Mesenchymal stem cell (in vitro differentiated cells and primary cell): ENCODE data around the gene DSCAML1.
A peak's percentile ranks its signal among the peaks of the same experiment; 100 is the strongest.

Source experiments
- DNase-seq: peaks from one replicate; pipeline ENCODE4 v3.0.0-alpha.2; 2013
- H2AFZ ChIP-seq: one replicate; pipeline ENCODE4 v1.6.1; 2013; ENCODE audit warnings: low read depth, mild to moderate bottlenecking, control low read depth, inconsistent platforms, low read length, moderate library complexity
- H2AK5ac ChIP-seq: 2 replicates; pipeline ENCODE4 v1.6.1; 2013; ENCODE audit warnings: low read length, moderate library complexity, mild to moderate bottlenecking, inconsistent platforms; ENCODE audit not compliant: severe bottlenecking
- H2BK120ac ChIP-seq: one replicate; pipeline ENCODE4 v1.6.1; 2013; ENCODE audit warnings: low read depth, mild to moderate bottlenecking, inconsistent platforms, low read length, moderate library complexity
- H2BK12ac ChIP-seq, 2 experiments: one replicate each; pipeline ENCODE4 v1.6.1; 2013; ENCODE audit warnings: inconsistent platforms in 2 of 2, low read length in 2 of 2, mild to moderate bottlenecking in 2 of 2, moderate library complexity in 2 of 2, control low read depth in 1 of 2
- H2BK15ac ChIP-seq: one replicate; pipeline ENCODE4 v1.6.1; 2013; ENCODE audit warnings: mild to moderate bottlenecking, low read depth, inconsistent platforms; ENCODE audit not compliant: poor library complexity, severe bottlenecking
- H2BK5ac ChIP-seq: 2 replicates; pipeline ENCODE4 v1.6.1; 2013; ENCODE audit warnings: low read depth, mild to moderate bottlenecking, low read length, control low read depth, inconsistent platforms; ENCODE audit not compliant: poor library complexity, severe bottlenecking
- H3K14ac ChIP-seq, 2 experiments: one replicate each; pipeline ENCODE4 v1.6.1; 2013; ENCODE audit warnings: inconsistent platforms in 2 of 2, low read length in 2 of 2, control low read depth in 1 of 2, mild to moderate bottlenecking in 1 of 2, moderate library complexity in 1 of 2
- H3K18ac ChIP-seq, 2 experiments: one replicate each; pipeline ENCODE4 v1.6.1; 2013; ENCODE audit warnings: inconsistent platforms in 2 of 2, low read length in 2 of 2, control low read depth in 1 of 2, low read depth in 1 of 2, mild to moderate bottlenecking in 1 of 2
- H3K23ac ChIP-seq, 2 experiments: one replicate each; pipeline ENCODE4 v1.6.1; 2013; ENCODE audit warnings: inconsistent platforms in 2 of 2, low read length in 2 of 2, mild to moderate bottlenecking in 2 of 2, moderate library complexity in 2 of 2, control low read depth in 1 of 2
- H3K27ac ChIP-seq: 2 replicates; pipeline ENCODE4 v1.5.1; 2013; ENCODE audit warnings: mild to moderate bottlenecking, moderate library complexity, low read length, control low read depth, inconsistent platforms; ENCODE audit not compliant: poor library complexity, severe bottlenecking
- H3K27me3 ChIP-seq, 2 experiments: 2 replicates each; pipeline versions ENCODE4 v1.6.1 to v1.7.0; 2013; ENCODE audit warnings: low read length in 2 of 2, mild to moderate bottlenecking in 2 of 2, moderate library complexity in 2 of 2, control low read depth in 1 of 2, inconsistent platforms in 1 of 2; ENCODE audit not compliant: control insufficient read depth in 1 of 2, insufficient read depth in 1 of 2
- H3K36me3 ChIP-seq, 2 experiments: 2 replicates each; pipeline versions ENCODE4 v1.6.1 to v1.7.0; 2013; ENCODE audit warnings: low read length in 2 of 2, control low read depth in 1 of 2, inconsistent platforms in 1 of 2, low read depth in 1 of 2, mild to moderate bottlenecking in 1 of 2; ENCODE audit not compliant: insufficient read depth in 2 of 2, control insufficient read depth in 1 of 2
- H3K4ac ChIP-seq, 2 experiments: one replicate each; pipeline ENCODE4 v1.6.1; 2013; ENCODE audit warnings: inconsistent platforms in 2 of 2, low read length in 2 of 2, mild to moderate bottlenecking in 2 of 2, moderate library complexity in 2 of 2, control low read depth in 1 of 2, low read depth in 1 of 2
- H3K4me1 ChIP-seq: 2 replicates; pipeline ENCODE4 v1.6.1; 2013; ENCODE audit warnings: low read depth, low read length, control low read depth; ENCODE audit not compliant: control insufficient read depth, insufficient read depth
- H3K4me2 ChIP-seq: 2 replicates; pipeline ENCODE4 v1.6.1; 2013; ENCODE audit warnings: low read length, mild to moderate bottlenecking, inconsistent platforms; ENCODE audit not compliant: poor library complexity, severe bottlenecking
- H3K4me3 ChIP-seq, 2 experiments: 2 replicates each; pipeline versions ENCODE4 v1.5.1 to v1.7.0; 2013; ENCODE audit warnings: low read length in 2 of 2, mild to moderate bottlenecking in 2 of 2, control low read depth in 1 of 2, low read depth in 1 of 2; ENCODE audit not compliant: insufficient read depth in 1 of 2
- H3K79me1 ChIP-seq: replicated peaks from 2 replicates; pipeline ENCODE4 v1.6.1; 2013; ENCODE audit warnings: mild to moderate bottlenecking, control low read depth, low read length, inconsistent platforms; ENCODE audit not compliant: poor library complexity, severe bottlenecking
- H3K9ac ChIP-seq: 2 replicates; pipeline ENCODE4 v1.7.0; 2013; ENCODE audit warnings: mild to moderate bottlenecking, low read length, moderate library complexity
- H3K9me3 ChIP-seq: 2 replicates; pipeline ENCODE4 v1.7.0; 2013; ENCODE audit warnings: mild to moderate bottlenecking, low read length; ENCODE audit not compliant: control insufficient read depth
- H4K8ac ChIP-seq: one replicate; pipeline ENCODE4 v1.6.1; 2013; ENCODE audit warnings: inconsistent platforms, mild to moderate bottlenecking, low read length, moderate library complexity
- H4K91ac ChIP-seq: one replicate; pipeline ENCODE4 v1.6.1; 2013; ENCODE audit warnings: mild to moderate bottlenecking, low read length, inconsistent platforms
- WGBS: methylation state at CpG from one replicate; pipeline ENCODE4 v1.1.7; 2013; ENCODE audit warnings: mixed read lengths; 5-methylcytosine and 5-hydroxymethylcytosine counted together

The DSCAML1 gene

GRCh38 chr11:117744471-117745150 lies 52.4 kb downstream of the DSCAML1 start:
- H4K8ac ChIP-seq = no peak overlapping the region
- peaks cover 25 to 52% of the 10 kb centered on the region in 2 experiments for H3K27me3 ChIP-seq
- DNase-seq = no peak
- H3K14ac ChIP-seq = no peak overlapping the region
- H2BK120ac ChIP-seq = no peak overlapping the region
- no peak overlapping the region for H3K4ac ChIP-seq
- H2AFZ ChIP-seq = no peak overlapping the region
- H2BK12ac ChIP-seq = no peak overlapping the region
- H4K91ac ChIP-seq = no peak overlapping the region
- 74% methylated on average over 11 of the region's 11 CpGs for WGBS
- no peak overlapping the region for H3K4me3 ChIP-seq
- no peak overlapping the region for H3K18ac ChIP-seq
- H2BK5ac ChIP-seq = no peak overlapping the region
- H3K4me2 ChIP-seq = no peak overlapping the region
- no peak overlapping the region for H3K27ac ChIP-seq
- no peak overlapping the region for H3K23ac ChIP-seq
- H2AK5ac ChIP-seq = no peak overlapping the region
- no peak overlapping the region for H2BK15ac ChIP-seq
- no peaks in the 10 kb centered on the region for H3K79me1 ChIP-seq
- H3K4me1 ChIP-seq = peaks cover 5% of the 10 kb centered on the region
- no peak overlapping the region for H3K9ac ChIP-seq
- H3K36me3 ChIP-seq = peaks cover 0 to 23% of the 10 kb centered on the region in 2 experiments
- H3K9me3 ChIP-seq = peaks cover 12% of the 10 kb centered on the region

GRCh38 chr11:117743121-117743815 lies 53.7 kb downstream of the DSCAML1 start:
- H4K8ac ChIP-seq = no peak overlapping the region
- no peaks in the 10 kb centered on the region for H3K79me1 ChIP-seq
- peaks cover 5% of the 10 kb centered on the region for H3K4me1 ChIP-seq
- 75% methylated on average over 9 of the region's 9 CpGs for whole genome bisulfite sequencing
- H2BK5ac ChIP-seq = no peak overlapping the region
- no peak overlapping the region for H4K91ac ChIP-seq
- no peak overlapping the region for H3K23ac ChIP-seq
- H2AFZ ChIP-seq = no peak overlapping the region
- peaks cover 12% of the 10 kb centered on the region for H3K9me3 ChIP-seq
- H3K4me2 ChIP-seq = no peak overlapping the region
- peaks cover 34 to 49% of the 10 kb centered on the region in 2 experiments for H3K27me3 ChIP-seq
- no peak overlapping the region for H3K4me3 ChIP-seq
- no peak overlapping the region for H3K9ac ChIP-seq
- H3K14ac ChIP-seq = no peak overlapping the region
- H2BK12ac ChIP-seq = no peak overlapping the region
- DNase-seq = no peak
- no peak overlapping the region for H3K4ac ChIP-seq
- H3K27ac ChIP-seq = no peak overlapping the region
- peaks cover 0 to 12% of the 10 kb centered on the region in 2 experiments for H3K36me3 ChIP-seq
- no peak overlapping the region for H3K18ac ChIP-seq
- no peak overlapping the region for H2BK15ac ChIP-seq
- no peak overlapping the region for H2BK120ac ChIP-seq
- no peak overlapping the region for H2AK5ac ChIP-seq

GRCh38 chr11:117738246-117738957 lies 58.6 kb downstream of the DSCAML1 start:
- H3K79me1 ChIP-seq = no peaks in the 10 kb centered on the region
- H3K14ac ChIP-seq = no peak overlapping the region
- H2BK12ac ChIP-seq = no peak overlapping the region
- peaks cover 12% of the 10 kb centered on the region for H3K9me3 ChIP-seq
- peaks cover 50 to 52% of the 10 kb centered on the region in 2 experiments for H3K27me3 ChIP-seq
- H4K8ac ChIP-seq = no peak overlapping the region
- H2BK120ac ChIP-seq = no peak overlapping the region
- H2BK15ac ChIP-seq = no peak overlapping the region
- H3K4me3 ChIP-seq = no peak overlapping the region
- H3K4ac ChIP-seq = no peak overlapping the region
- no peak overlapping the region for H3K9ac ChIP-seq
- H3K18ac ChIP-seq = no peak overlapping the region
- no peak overlapping the region for H2BK5ac ChIP-seq
- no peak for DNase-seq
- no peak overlapping the region for H3K27ac ChIP-seq
- H2AK5ac ChIP-seq = no peak overlapping the region
- peaks cover 4% of the 10 kb centered on the region for H3K4me1 ChIP-seq
- WGBS = 62% methylated on average over 8 of the region's 8 CpGs
- no peak overlapping the region for H4K91ac ChIP-seq
- peaks cover 0 to 6% of the 10 kb centered on the region in 2 experiments for H3K36me3 ChIP-seq
- no peak overlapping the region for H3K4me2 ChIP-seq
- no peak overlapping the region for H2AFZ ChIP-seq
- no peak overlapping the region for H3K23ac ChIP-seq

- H2BK12ac ChIP-seq = no peak overlapping the region
- H3K14ac ChIP-seq = no peak overlapping the region
- no peak for DNase-seq
- H3K27me3 ChIP-seq = peaks cover 45 to 55% of the 10 kb centered on the region in 2 experiments
- H2BK15ac ChIP-seq = no peak overlapping the region
- no peak overlapping the region for H2BK120ac ChIP-seq
- no peaks in the 10 kb centered on the region for H3K79me1 ChIP-seq
- H4K8ac ChIP-seq = no peak overlapping the region
- no peak overlapping the region for H2AK5ac ChIP-seq
- H3K27ac ChIP-seq = no peak overlapping the region
- no peak overlapping the region for H3K4ac ChIP-seq
- no peak overlapping the region for H4K91ac ChIP-seq
- H3K9me3 ChIP-seq = peaks cover 2% of the 10 kb centered on the region
- no peak overlapping the region for H3K9ac ChIP-seq
- no peak overlapping the region for H3K4me3 ChIP-seq
- no peak overlapping the region for H2AFZ ChIP-seq
- no peak overlapping the region for H3K4me2 ChIP-seq
- 86% methylated on average over 8 of the region's 9 CpGs for WGBS
- H3K18ac ChIP-seq = no peak overlapping the region
- H3K23ac ChIP-seq = peak overlapping the region in 1 of 2 experiments; percentile 6
- no peaks in the 10 kb centered on the region for H3K36me3 ChIP-seq
- no peak overlapping the region for H2BK5ac ChIP-seq
- H3K4me1 ChIP-seq = no peaks in the 10 kb centered on the region
Observed at GRCh38 chr11:117735350-117735977, 61.6 kb downstream of the DSCAML1 start.
